Ovary (tissue), 3 donors: ENCODE measurements around the gene LAMA2.

ENCODE experiments used
- EP300 ChIP-seq: sonication (generic); formaldehyde crosslinking; IDR thresholded peaks from one replicate; pipeline ENCODE4 v1.6.1; 2017; ENCODE audit warnings: antibody characterized with exemption
- POLR2A ChIP-seq: fragments of 450-650 bp; IDR thresholded peaks from one replicate; pipeline ENCODE4 v1.6.1; 2017; ENCODE audit warnings: antibody characterized with exemption, mild to moderate bottlenecking, moderate library complexity
- TF ChIP-seq, protein P1 (sequence below), 3 donors: fragments of 450-650 bp in 2 of 3; fragments of 200-600 bp in 1 of 3; IDR thresholded peaks; one replicate each; pipeline versions ENCODE4 v1.5.1 to v1.8.0; 2016 to 2022; ENCODE audit warnings: antibody characterized with exemption in 3 of 3, mild to moderate bottlenecking in 1 of 3
- donor health status: DM: no; HTN: no; CAD: no.

DNA sequence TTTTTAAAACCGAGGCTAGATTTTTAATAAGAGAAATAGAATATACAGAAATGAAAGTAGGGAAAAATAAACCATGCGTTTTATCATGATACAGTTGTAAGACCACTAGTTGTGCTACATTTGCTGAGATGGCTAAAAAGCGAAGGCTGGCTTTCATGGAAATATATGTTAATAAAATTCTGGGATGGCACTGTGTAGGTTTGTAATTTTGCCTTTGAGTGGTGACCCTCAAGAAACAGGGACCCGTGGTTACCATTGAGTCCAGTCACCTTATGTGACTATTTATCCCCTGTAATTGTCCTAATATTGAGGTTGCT is 593.3 kb downstream of the LAMA2 start:
- TF ChIP-seq, protein P1, sequence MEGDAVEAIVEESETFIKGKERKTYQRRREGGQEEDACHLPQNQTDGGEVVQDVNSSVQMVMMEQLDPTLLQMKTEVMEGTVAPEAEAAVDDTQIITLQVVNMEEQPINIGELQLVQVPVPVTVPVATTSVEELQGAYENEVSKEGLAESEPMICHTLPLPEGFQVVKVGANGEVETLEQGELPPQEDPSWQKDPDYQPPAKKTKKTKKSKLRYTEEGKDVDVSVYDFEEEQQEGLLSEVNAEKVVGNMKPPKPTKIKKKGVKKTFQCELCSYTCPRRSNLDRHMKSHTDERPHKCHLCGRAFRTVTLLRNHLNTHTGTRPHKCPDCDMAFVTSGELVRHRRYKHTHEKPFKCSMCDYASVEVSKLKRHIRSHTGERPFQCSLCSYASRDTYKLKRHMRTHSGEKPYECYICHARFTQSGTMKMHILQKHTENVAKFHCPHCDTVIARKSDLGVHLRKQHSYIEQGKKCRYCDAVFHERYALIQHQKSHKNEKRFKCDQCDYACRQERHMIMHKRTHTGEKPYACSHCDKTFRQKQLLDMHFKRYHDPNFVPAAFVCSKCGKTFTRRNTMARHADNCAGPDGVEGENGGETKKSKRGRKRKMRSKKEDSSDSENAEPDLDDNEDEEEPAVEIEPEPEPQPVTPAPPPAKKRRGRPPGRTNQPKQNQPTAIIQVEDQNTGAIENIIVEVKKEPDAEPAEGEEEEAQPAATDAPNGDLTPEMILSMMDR (IDR thresholded peaks at IDR 0.05) = no peak
- TF ChIP-seq POLR2A (no peak), EP300 (no peak)
